Measurements from ENCODE around the gene FOLR2.

FOLR2 gene

DNA sequence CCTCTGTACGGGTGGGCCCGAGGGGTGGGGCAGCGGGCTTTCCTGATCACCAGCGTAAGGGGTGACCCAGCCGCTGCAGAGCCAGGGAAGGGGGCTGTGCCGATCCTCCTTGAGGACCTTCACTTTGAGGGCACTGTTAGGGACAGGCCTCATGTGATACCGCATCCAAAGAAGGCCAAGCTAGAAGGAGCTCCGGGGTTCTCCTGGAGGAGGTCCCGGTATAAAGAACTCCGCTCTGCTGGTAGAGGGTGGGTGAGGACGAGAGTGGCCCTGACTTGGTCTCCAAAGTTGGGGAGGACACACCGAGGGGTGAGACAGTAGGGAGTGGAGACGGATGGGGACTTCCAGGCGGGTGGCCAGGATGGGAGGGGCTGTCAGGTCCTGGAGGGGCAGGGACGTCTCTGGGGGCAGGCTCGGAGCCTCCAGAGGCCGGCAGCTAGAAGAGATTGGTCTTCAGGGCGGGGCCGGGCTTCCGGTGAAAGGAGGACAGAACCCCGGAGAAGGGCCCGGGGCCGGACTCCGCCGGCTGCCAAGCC is 22.8 kb downstream of the FOLR2 start:
- H3K9me3 ChIP-seq (ENCODE audit: insufficient read depth, low read depth, low read length): no peaks in the 10 kb centered on the region
- peaks cover 62% of the 10 kb centered on the region for H3K27me3 ChIP-seq (ENCODE audit: insufficient read depth, low read length)
- H3K27ac ChIP-seq (ENCODE audit: low read length): no peak overlapping the region
- peaks cover 19% of the 10 kb centered on the region; the same call in 1 of the 2 replicates for H3K4me1 ChIP-seq (ENCODE audit: insufficient read depth, low read length)
- H3K9ac ChIP-seq (ENCODE audit: low read depth, low read length): no peak overlapping the region; the same call in 1 of the 2 replicates
- H3K36me3 ChIP-seq (ENCODE audit: insufficient read depth, low read depth, low read length): peaks cover 32% of the 10 kb centered on the region
- H3K4me3 ChIP-seq (ENCODE audit: low read length): peak overlapping the region; percentile 53

DNA sequence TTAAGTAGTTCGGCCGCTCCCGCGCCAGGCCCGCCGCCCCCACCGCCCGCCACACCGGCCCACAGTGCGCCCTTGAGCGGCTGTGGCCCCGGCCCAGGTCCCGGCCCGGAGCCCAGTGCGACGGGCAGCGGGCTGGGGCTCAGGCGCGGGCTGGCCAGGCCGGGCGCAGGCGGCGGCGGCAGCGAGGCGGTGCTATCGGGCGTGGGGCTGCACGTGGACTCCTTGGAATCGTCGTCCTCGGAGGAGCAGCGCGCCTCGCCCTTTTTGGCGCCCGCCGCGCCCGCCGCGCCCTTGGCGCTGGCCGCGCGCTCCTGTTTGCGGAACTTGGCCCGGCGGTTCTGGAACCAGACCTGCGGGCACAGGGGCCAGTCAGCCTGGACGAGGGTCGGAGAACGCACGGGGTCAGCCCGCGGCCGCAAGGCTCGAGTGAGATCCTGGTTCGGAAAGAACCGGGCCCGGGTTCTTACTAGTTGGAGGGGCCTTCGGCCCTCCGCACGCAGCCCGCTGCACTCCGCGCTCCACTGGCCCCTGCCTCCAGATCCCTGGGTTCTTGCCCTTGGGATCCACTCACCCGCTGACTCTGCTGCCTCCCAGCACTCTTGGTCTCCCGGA is 23.4 kb downstream of the FOLR2 start:
- H3K27me3 ChIP-seq (ENCODE audit: insufficient read depth, low read length): peaks cover 68% of the 10 kb centered on the region
- H3K9ac ChIP-seq (ENCODE audit: low read depth, low read length): peak overlapping the region; percentile 13; the same call in 1 of the 2 replicates

DNA sequence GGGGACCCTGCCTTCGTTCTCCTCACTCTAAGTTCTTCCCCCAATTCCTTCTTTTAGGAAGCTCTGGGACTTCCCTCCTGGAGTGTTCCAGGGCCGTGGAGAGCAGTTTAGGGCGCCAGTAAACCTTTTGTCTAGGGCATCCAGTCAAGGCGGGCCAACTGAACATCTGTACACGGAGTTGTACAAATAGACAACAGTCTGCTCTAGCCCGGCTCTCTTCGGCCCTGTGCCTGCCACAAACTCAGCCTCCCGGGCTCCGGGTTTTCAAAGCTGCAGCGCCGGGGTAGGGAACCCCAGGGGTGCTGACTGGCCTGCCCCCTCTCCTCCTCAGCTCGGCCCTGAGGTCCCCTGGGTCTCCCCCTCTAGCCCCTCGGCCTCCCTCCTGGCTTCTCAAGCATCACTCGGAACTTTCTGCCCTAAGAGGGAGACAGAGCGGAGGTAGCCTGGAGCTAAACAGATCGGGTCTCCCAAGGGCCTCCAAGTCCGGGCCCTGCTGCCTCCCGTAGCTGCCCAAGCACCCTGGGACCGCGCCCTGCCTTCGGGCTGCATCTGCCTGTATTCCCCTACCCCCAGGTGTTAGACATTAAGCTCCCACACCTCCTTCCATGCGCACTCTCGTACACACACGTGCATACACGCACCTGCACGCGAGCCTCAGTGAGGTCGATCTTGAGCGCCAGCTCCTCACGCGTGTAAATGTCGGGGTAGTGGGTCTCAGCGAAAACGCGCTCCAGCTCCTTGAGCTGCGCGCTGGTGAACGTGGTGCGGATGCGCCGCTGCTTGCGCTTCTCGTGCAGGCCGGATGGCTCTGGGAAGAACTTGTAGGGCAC is 24.1 kb downstream of the FOLR2 start:
- Histone ChIP-seq H3K27me3 (ENCODE audit: insufficient read depth, low read length) (peaks cover 75% of the 10 kb centered on the region), H3K4me3 (ENCODE audit: low read length) (peak overlapping the region; percentile 53), H3K4me1 (ENCODE audit: insufficient read depth, low read length) (peaks cover 25% of the 10 kb centered on the region; the same call in 1 of the 2 replicates), H3K9ac (ENCODE audit: low read depth, low read length) (peak overlapping the region; percentile 13; the same call in 1 of the 2 replicates), H3K9me3 (ENCODE audit: insufficient read depth, low read depth, low read length) (no peaks in the 10 kb centered on the region), H3K27ac (ENCODE audit: low read length) (no peak overlapping the region), H3K36me3 (ENCODE audit: insufficient read depth, low read depth, low read length) (peaks cover 19% of the 10 kb centered on the region)

More for the DNA sequence above, 23.4 kb downstream of the FOLR2 start:
- no peak overlapping the region for H3K27ac ChIP-seq (ENCODE audit: low read length)
- no peaks in the 10 kb centered on the region for H3K9me3 ChIP-seq (ENCODE audit: insufficient read depth, low read depth, low read length)
- peaks cover 21% of the 10 kb centered on the region; the same call in 1 of the 2 replicates for H3K4me1 ChIP-seq (ENCODE audit: insufficient read depth, low read length)
- H3K36me3 ChIP-seq (ENCODE audit: insufficient read depth, low read depth, low read length): peaks cover 26% of the 10 kb centered on the region
- H3K4me3 ChIP-seq (ENCODE audit: low read length): peak overlapping the region; percentile 53; the same call in 1 of the 2 replicates

DNA sequence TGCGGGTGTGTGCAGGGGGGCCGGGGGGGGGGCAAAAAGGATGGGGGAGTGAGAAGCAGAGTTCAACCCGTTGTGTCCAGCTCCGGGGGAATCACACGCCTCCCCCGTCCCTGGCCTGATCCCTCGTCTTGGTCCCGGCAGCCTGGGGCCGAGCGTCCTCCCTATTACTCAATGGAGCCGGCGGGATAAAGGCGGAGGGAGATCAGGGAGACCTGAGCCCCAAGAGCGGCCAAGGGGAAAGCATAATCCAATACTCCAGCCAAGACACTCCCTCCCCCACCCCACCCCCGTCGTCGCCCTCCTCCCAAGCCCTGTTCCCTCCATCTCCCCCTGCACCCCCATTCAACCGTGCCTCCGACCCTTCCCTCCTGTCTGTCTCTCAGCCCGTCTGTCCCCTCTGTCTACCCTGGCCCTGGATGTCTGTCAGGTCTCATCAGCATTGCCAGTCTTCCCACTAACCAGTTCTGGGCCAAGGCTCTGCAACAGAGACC is 24.7 kb downstream of the FOLR2 start:
- no peak overlapping the region for H3K27ac ChIP-seq (ENCODE audit: low read length)
- peaks cover 14% of the 10 kb centered on the region for H3K36me3 ChIP-seq (ENCODE audit: insufficient read depth, low read depth, low read length)
- H3K4me1 ChIP-seq (ENCODE audit: insufficient read depth, low read length): peaks cover 25% of the 10 kb centered on the region; the same call in 1 of the 2 replicates
- H3K27me3 ChIP-seq (ENCODE audit: insufficient read depth, low read length): peaks cover 82% of the 10 kb centered on the region
- no peak overlapping the region for H3K4me3 ChIP-seq (ENCODE audit: low read length)
- H3K9ac ChIP-seq (ENCODE audit: low read depth, low read length): no peak overlapping the region
- no peaks in the 10 kb centered on the region for H3K9me3 ChIP-seq (ENCODE audit: insufficient read depth, low read depth, low read length)

DNA sequence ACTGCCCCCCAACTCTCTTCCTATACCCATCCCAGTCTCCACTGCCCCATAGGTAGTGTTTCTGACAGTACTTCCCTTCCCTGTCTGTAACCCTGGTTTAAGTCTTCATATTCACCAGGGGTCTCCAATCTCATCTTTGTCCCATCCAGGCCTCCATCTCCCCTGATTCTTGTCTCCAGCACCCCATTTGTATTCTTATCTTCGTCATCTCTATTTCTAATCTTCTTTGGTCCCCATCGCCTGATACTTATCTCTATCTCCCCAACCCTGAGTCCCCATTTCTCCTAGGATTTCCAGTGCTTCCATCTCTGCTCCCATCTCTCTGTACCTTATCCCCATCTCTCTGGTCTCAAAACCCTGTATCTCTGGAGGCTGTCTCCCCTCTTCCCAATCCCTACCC is 25.5 kb downstream of the FOLR2 start:
- Histone ChIP-seq H3K9me3 (ENCODE audit: insufficient read depth, low read depth, low read length) (no peaks in the 10 kb centered on the region), H3K4me3 (ENCODE audit: low read length) (no peak overlapping the region), H3K36me3 (ENCODE audit: insufficient read depth, low read depth, low read length) (peaks cover 6% of the 10 kb centered on the region; the same call in 1 of the 2 replicates), H3K27me3 (ENCODE audit: insufficient read depth, low read length) (peaks cover 90% of the 10 kb centered on the region), H3K27ac (ENCODE audit: low read length) (no peak overlapping the region), H3K4me1 (ENCODE audit: insufficient read depth, low read length) (peaks cover 25% of the 10 kb centered on the region; the same call in 1 of the 2 replicates), H3K9ac (ENCODE audit: low read depth, low read length) (no peak overlapping the region)

DNA sequence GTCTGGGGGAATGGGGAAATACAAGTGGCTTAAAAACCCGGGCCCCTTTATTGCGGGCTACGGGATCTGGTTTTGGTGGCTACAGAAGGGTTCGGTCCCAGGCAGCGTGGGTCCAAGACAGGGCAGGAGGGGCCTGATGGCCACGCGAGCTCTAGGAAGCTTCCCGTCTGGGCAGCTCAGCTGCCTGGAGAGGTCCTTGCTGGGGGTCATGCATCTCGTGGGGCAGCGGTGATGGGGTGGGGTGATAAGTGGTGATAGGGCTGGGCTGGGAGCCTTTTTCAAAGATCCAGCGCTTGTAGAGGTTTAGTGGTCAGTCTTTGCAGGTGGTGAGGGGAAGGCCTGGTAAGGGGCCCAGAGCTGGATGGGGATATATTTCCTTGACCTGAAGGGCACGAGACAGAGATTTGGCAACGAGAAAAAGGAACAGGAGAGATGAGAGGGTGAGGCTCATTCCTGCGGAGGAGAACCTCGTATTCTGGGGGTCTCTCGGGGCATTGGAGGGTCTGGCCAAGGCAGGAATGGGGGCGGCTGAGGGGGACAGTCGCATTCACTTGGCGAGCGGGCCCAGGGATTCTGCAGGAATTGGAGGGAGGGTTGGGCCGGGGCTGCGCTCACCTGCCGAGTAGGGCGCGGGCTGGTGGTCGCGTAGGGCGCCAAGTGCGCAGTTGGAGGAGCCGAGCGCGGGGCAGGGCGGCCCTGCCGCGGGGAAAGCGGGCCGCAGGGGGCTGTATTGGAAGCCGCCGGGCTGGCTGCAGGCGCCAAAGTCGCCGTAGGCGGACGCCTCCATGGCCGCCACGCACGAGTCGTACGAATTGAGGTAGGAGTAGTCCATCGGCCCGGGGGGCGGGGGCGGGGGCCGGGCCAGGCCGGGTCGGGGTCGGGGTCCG is 26.8 kb downstream of the FOLR2 start:
- H3K4me1 ChIP-seq (ENCODE audit: insufficient read depth, low read length): peaks cover 20% of the 10 kb centered on the region; the same call in 1 of the 2 replicates
- no peak overlapping the region for H3K9ac ChIP-seq (ENCODE audit: low read depth, low read length)
- no peaks in the 10 kb centered on the region for H3K9me3 ChIP-seq (ENCODE audit: insufficient read depth, low read depth, low read length)
- H3K27me3 ChIP-seq (ENCODE audit: insufficient read depth, low read length): peaks cover 100% of the 10 kb centered on the region
- H3K4me3 ChIP-seq (ENCODE audit: low read length): peak overlapping the region; percentile 57; the same call in 1 of the 2 replicates
- H3K36me3 ChIP-seq (ENCODE audit: insufficient read depth, low read depth, low read length): no peaks in the 10 kb centered on the region
- H3K27ac ChIP-seq (ENCODE audit: low read length): no peak overlapping the region

DNA sequence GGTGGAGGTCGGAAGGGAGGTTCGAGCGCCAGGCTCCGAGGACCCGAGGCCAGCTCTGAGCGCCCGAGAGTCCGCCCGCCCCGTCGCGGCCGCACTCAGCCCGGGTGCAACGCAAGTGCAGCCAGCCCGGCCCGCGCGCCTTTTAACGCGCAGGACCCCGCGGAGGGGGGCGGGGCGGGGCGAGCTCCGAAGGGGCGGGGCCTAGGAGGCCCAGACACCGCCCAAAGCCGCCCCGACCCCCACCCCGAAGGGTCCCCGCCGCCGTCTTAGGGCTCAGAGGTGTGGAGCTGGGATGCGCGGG is 27.4 kb downstream of the FOLR2 start, which contains the start of gene PHOX2A:
Gene PHOX2A, minus strand, starts transcription at position 117 of the 301 bp plus-strand sequence. CDS start 172 bp downstream, outside the sequence.
- peak within 1 kb of the TSS; percentile 78 for H3K4me3 ChIP-seq (ENCODE audit: low read length)
- no peaks in the 10 kb centered on the region for H3K9me3 ChIP-seq (ENCODE audit: insufficient read depth, low read depth, low read length)
- no peak within 1 kb of the TSS for H3K27ac ChIP-seq (ENCODE audit: low read length)
- H3K27me3 ChIP-seq (ENCODE audit: insufficient read depth, low read length): peaks cover 100% of the 10 kb centered on the region
- H3K9ac ChIP-seq (ENCODE audit: low read depth, low read length): no peak within 1 kb of the TSS
- no peaks in the 10 kb centered on the region for H3K36me3 ChIP-seq (ENCODE audit: insufficient read depth, low read depth, low read length)
- peaks cover 16% of the 10 kb centered on the region; the same call in 1 of the 2 replicates for H3K4me1 ChIP-seq (ENCODE audit: insufficient read depth, low read length)

DNA sequence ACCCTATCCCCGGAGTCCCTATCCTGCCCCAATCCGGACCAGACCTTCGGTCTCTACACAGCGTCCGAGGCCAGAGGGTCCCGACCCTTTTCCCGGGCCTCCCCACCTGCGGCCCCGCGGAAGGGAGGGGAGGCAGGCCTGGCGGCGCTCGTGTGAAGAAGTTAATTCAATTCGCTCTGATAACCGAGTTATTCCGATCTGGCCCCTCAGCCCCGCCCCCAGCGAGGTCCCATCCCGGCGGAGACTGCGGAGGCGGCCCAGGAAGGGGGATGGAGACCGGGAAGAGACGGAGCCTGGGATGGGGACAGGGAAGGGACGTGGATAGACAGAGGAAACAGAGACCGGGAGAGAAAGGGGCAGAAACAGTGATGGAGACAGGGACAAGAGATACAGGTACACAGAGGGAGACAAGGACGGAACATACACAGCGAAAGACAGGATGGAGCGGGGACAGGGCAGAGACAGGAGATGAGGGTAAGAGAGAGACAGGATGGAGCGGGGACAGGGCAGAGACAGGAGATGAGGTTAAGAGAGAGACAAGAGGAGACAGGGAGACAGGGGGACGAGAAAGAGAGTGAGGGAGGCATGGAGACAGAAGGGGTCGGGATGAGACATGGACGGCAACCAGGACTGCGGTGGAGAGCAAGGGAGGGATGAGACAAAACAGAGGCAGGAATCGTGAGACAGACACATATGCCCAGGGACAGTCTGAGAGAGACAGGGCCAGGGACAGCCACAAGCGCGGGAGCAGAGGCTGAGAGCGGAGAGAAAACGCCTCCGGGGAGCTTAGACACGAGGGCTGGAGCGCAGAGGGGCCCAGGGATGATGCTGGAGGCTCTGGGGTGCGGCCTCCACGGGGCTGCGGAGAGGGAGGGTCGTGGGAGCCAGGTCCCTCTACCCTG is 28.0 kb downstream of the FOLR2 start:
- H3K9ac ChIP-seq (ENCODE audit: low read depth, low read length): no peak overlapping the region
- H3K9me3 ChIP-seq (ENCODE audit: insufficient read depth, low read depth, low read length): no peaks in the 10 kb centered on the region
- H3K36me3 ChIP-seq (ENCODE audit: insufficient read depth, low read depth, low read length): no peaks in the 10 kb centered on the region
- peaks cover 98% of the 10 kb centered on the region for H3K27me3 ChIP-seq (ENCODE audit: insufficient read depth, low read length)
- peak overlapping the region; percentile 78 for H3K4me3 ChIP-seq (ENCODE audit: low read length)
- H3K27ac ChIP-seq (ENCODE audit: low read length): no peak overlapping the region
- H3K4me1 ChIP-seq (ENCODE audit: insufficient read depth, low read length): peaks cover 16% of the 10 kb centered on the region; the same call in 1 of the 2 replicates

DNA sequence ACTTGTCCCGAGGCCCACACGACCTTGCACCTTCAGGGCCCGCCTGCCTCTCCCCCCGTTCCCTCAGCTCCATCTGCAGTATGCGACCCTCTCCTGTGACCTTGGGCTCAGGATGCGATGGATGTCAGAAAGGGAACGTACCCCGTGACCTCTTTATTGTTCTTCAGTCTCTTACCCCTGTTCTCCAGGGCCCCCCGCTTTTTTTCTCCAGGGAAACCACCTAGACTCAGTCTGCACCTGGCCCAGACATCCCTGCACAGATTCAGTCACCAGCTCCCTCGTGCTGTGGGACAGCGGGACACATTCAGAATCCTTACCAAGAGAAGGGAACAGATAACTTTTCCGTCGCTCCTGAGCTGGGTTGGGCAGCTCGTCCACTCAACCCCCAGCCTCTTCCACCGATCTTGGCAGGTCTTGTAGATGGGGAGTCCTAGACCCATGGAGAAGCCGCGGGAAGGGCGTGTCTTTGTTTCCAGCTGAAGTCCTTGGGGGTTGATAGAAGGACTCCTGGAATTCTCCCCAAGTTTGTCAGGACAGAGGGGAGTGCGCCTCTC is 28.7 kb downstream of the FOLR2 start:
- H3K9ac ChIP-seq (ENCODE audit: low read depth, low read length): no peak overlapping the region
- H3K27me3 ChIP-seq (ENCODE audit: insufficient read depth, low read length): peaks cover 98% of the 10 kb centered on the region
- no peak overlapping the region for H3K27ac ChIP-seq (ENCODE audit: low read length)
- H3K36me3 ChIP-seq (ENCODE audit: insufficient read depth, low read depth, low read length): no peaks in the 10 kb centered on the region
- peaks cover 13% of the 10 kb centered on the region; the same call in 1 of the 2 replicates for H3K4me1 ChIP-seq (ENCODE audit: insufficient read depth, low read length)
- H3K4me3 ChIP-seq (ENCODE audit: low read length): peak overlapping the region; percentile 78; the same call in 1 of the 2 replicates
- H3K9me3 ChIP-seq (ENCODE audit: insufficient read depth, low read depth, low read length): no peaks in the 10 kb centered on the region

DNA sequence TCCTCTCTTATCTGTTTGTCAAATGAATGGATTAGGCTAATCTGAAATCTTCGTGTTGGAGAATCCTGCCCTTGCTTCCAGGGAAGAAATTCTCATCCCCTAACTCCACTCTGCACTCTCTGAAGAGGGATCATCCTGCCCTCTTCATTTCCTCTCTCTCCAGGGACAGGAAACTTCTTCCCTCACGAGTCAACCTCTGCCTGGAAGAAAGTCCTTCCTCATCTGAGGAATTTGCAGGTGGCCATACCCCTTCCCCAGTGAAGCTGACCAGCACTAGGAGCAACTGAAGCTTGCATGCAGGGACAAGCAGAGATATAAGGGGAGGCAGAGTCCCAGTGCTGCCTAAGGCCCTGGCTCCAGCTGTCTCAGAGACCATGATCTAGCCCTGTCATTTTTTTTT is 31.0 kb downstream of the FOLR2 start:
- H3K27me3 ChIP-seq (ENCODE audit: insufficient read depth, low read length): peaks cover 90% of the 10 kb centered on the region
- no peak overlapping the region for H3K4me3 ChIP-seq (ENCODE audit: low read length)
- H3K36me3 ChIP-seq (ENCODE audit: insufficient read depth, low read depth, low read length): no peaks in the 10 kb centered on the region
- H3K27ac ChIP-seq (ENCODE audit: low read length): no peak overlapping the region
- H3K9me3 ChIP-seq (ENCODE audit: insufficient read depth, low read depth, low read length): no peaks in the 10 kb centered on the region
- H3K4me1 ChIP-seq (ENCODE audit: insufficient read depth, low read length): peaks cover 10% of the 10 kb centered on the region; the same call in 1 of the 2 replicates
- H3K9ac ChIP-seq (ENCODE audit: low read depth, low read length): no peak overlapping the region

Data from iPS-20b (cell line).